Measurements from ENCODE around the gene HBE1.
"Not testable (repeated sequence)": the region's sequence is repeated elsewhere in the genome, so short reads cannot be mapped to it uniquely, and the experiment has no call there.

The HBE1 gene

DNA sequence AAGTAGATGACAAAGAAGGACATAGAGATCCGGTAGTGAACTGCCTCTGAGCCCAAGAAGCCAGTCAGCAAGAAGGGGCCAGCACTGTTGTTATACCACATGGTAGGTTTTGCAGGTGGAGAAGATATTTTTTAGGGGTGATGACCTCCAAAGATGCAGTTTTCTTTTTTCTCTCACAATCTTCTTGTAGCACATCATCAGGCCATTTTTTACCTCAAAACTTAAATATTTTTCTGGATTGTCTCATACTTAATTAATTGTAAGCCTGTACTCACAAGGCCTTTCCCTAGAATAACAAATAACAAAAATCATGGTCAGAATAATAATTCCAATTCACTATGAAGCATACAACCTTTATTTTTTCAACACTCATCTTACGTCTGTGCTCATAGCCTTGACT lies 32.1 kb upstream of the HBE1 start, which contains the start of gene OR51B4:
TSS of gene OR51B4 (minus strand) at position 101 of the 400 bp plus-strand sequence. CDS start at position 101, 0 bp downstream.
- no peak within 1 kb of the TSS for H3K4me3 ChIP-seq (replicated peaks in 1 of 2; ENCODE audit: low read depth in 2 of 2, low read length in 2 of 2)
- DNase-seq (ENCODE audit: low read depth in 2 of 2): no peak
- no peak for TF ChIP-seq CTCF (IDR thresholded peaks at IDR 0.05; ENCODE audit: low read depth, low read length)

GRCh38 chr11:5300251-5300650 lies 30.5 kb upstream of the HBE1 start:
- no peak for TF ChIP-seq CTCF (IDR thresholded peaks at IDR 0.05; ENCODE audit: low read depth, low read length)
- DNase-seq (ENCODE audit: low read depth in 2 of 2): peak in 1 of 2 donors; percentile 29
- H3K4me3 ChIP-seq (replicated peaks in 1 of 2; ENCODE audit: low read depth in 2 of 2, low read length in 2 of 2): no peak overlapping the region

- TF ChIP-seq CTCF (IDR thresholded peaks at IDR 0.05; ENCODE audit: low read depth, low read length): no peak
- H3K4me3 ChIP-seq (replicated peaks in 1 of 2; ENCODE audit: low read depth in 2 of 2, low read length in 2 of 2): no peak overlapping the region
- no peak for DNase-seq (ENCODE audit: low read depth in 2 of 2)
Observed at GRCh38 chr11:5298451-5298850, 28.7 kb upstream of the HBE1 start.

DNA sequence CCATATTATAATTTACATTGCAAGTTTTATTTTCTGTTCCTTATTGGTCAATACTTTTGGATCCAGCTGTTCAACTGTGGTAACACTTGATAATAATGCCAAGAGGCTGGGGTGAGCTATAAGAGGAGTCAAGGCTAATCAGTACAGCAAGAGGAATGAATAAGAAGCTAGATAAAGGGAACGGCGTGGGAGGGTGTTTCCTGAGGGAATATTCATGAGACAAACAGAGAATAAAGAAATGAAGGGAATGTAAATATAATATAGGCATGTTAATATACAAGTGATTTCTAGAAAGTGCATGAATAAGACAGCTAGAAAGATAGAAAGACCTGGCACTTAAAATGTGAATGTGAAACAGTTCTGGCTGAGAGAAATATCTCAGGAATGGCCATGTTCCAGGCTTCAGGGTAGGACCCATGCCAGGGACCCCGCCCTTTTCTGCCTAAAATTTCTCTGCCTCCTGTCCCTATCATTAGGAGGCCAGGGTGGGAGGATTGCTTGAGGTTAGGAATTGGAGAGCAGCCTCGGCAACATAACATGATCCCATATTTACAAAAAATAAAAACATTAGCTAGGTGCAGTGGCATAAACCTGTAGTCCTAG lies 28.1 kb upstream of the HBE1 start:
- H3K4me3 ChIP-seq (replicated peaks in 1 of 2; ENCODE audit: low read depth in 2 of 2, low read length in 2 of 2): no peak overlapping the region
- TF ChIP-seq CTCF (IDR thresholded peaks at IDR 0.05; ENCODE audit: low read depth, low read length): no peak
- DNase-seq (ENCODE audit: low read depth in 2 of 2): peak; percentile 11 to 34

DNA sequence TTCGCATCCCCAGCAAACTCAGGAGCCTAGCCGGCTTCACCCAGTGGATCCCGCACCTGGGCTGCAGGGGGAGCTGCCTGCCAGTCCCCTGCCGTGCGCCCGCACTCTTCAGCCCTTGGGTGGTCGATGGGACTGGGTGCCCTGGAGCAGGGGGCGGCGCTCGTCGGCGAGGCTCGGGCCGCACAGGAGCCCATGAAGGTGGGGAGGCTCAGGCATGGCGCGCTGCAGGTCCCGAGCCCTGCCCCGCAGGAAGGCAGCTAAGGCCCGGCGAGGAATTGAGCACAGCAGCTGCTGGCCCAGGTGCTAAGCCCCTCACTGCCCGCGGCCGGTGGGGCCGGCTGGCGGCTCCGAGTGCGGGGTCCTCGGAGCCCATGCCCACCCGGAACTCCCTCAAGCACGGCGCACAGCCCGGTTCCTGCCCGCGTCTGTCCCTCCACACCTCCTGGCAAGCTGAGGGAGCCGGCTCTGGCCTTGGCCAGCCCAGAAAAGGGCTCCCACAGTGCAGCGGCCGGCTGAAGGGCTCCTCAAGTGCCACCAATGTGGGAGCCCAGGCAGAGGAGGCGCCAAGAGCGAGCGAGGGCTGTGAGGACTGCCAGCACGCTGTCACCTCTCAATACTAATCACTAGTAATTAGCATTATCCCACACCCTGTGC lies 24.7 kb upstream of the HBE1 start:
- not testable (repeated sequence) for DNase-seq (ENCODE audit: low read depth in 2 of 2); H3K4me3 ChIP-seq (replicated peaks in 1 of 2; ENCODE audit: low read depth in 2 of 2, low read length in 2 of 2)

- TF ChIP-seq CTCF (IDR thresholded peaks at IDR 0.05; ENCODE audit: low read depth, low read length): no peak
- H3K4me3 ChIP-seq (replicated peaks in 1 of 2; ENCODE audit: low read depth in 2 of 2, low read length in 2 of 2): no peak overlapping the region
- DNase-seq (ENCODE audit: low read depth in 2 of 2): no peak
Observed at GRCh38 chr11:5293028-5293427, 23.3 kb upstream of the HBE1 start.

DNA sequence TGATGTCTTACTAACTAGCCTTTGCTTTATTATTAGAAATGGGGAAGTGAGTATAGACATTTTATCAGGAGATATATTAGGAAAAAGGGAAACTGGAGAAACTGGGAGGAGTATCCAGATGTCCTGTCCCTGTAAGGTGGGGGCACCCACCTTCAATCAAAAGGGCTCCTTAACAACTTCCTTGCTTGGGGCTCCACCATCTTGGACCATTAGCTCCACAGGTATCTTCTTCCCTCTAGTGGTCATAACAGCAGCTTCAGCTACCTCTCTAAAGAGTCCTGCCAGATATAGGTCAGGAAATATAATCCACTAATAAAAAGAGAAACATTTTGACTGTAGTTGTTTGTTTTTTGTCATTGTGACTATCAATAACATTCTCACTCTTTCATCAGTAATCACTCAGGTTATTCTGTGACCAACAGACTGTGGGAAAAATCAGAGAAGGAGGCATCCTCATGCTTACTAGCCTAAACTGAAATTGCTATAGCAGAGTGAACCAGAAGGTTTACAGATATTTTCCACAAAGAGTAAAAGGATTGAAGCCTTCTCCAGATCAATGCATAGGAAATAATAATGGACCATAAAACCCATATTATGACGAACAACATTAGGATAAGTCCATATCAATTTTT lies 21.6 kb upstream of the HBE1 start:
- TF ChIP-seq CTCF (IDR thresholded peaks at IDR 0.05; ENCODE audit: low read depth, low read length): peak; percentile 81
- peak; percentile 62 to 70 for DNase-seq (ENCODE audit: low read depth in 2 of 2)
- H3K4me3 ChIP-seq (replicated peaks in 1 of 2; ENCODE audit: low read depth in 2 of 2, low read length in 2 of 2): no peak overlapping the region

Data from cardiac fibroblast (primary cell).